HCT116 (cell line): ENCODE measurements around the gene IGSF21. TPM values are rescaled to one million over a fixed set of nuclear protein-coding genes. Genes with fewer than 3 reads are reported as not detected.

ENCODE experiments used
- ATAC-seq: fragments of 200-7000 bp; cut with Tn5 transposase; 2 replicates; pipeline ENCODE4 v1.9.1; 2020; ENCODE audit warnings: mild to moderate bottlenecking, moderate library complexity
- BruUV-seq: library from RNA; stranded (reverse); fragments of 400-500 nt; replicated peaks from 2 replicates; lab custom pipeline; 2021; lab: Mats Ljungman, UMichigan
- CTCF ChIA-PET: fragments of 300-600 bp; sonication (Branson Sonifier 250); formaldehyde crosslinking; loops from one replicate; lab custom pipeline; 2021; ENCODE audit warnings: antibody characterized with exemption; lab: Charles Lee
- POLR2A ChIA-PET: fragments of 300-600, 350-600 bp; sonication (Branson Sonifier 250); formaldehyde crosslinking; loops from one replicate; lab custom pipeline; 2021; ENCODE audit warnings: antibody characterized with exemption; lab: Charles Lee
- RAD21 ChIA-PET, 2 experiments: fragments of 300-600 bp; sonication (Branson Sonifier 250); formaldehyde crosslinking; loops; one replicate each; lab custom pipeline; 2023; ENCODE audit warnings: low total read pairs in 2 of 2; ENCODE audit not compliant: uncharacterized antibody in 2 of 2, unreplicated experiment in 2 of 2, low non-redundant PET in 1 of 2; lab: Charles Lee
- DNase-seq: peaks from one replicate; pipeline ENCODE4 v3.0.0-alpha.2; 2010; ENCODE audit warnings: low read depth, low spot score
- H2AFZ ChIP-seq: fragments of 200-600 bp; shearing (Covaris generic), sonication (generic); 2 replicates; pipeline ENCODE4 v1.6.1; 2017; ENCODE audit warnings: low read depth, mixed run types, mixed read lengths, antibody characterized with exemption, low read length; ENCODE audit not compliant: poor library complexity, severe bottlenecking
- H3K27ac ChIP-seq: 2 replicates; pipeline ENCODE4 v1.5.1; 2012; ENCODE audit warnings: low read depth, low read length
- H3K27me3 ChIP-seq: fragments of 200-600 bp; sonication (generic); 2 replicates; pipeline ENCODE4 v1.6.1; 2016; ENCODE audit warnings: mixed run types, low read length, mixed read lengths; ENCODE audit not compliant: insufficient read depth
- H3K36me3 ChIP-seq, 2 experiments: fragments of 200-500 bp in 1 of 2; fragments of 200-600 bp in 1 of 2; sonication (Bioruptor generic) in 1 of 2; sonication (generic) in 1 of 2; 2 replicates each; pipeline versions ENCODE4 v1.5.1 to v1.6.1; 2014 to 2016; ENCODE audit warnings: low read length in 2 of 2, inconsistent platforms in 1 of 2, mixed read lengths in 1 of 2, mixed run types in 1 of 2; ENCODE audit not compliant: insufficient read depth in 2 of 2, control insufficient read depth in 1 of 2
- H3K4me1 ChIP-seq, 2 experiments: fragments of 200-600 bp in 1 of 2; sonication (generic) in 1 of 2; 2 replicates each; pipeline versions ENCODE4 v1.5.1 to v1.6.1; 2012 to 2017; ENCODE audit warnings: low read length in 2 of 2, inconsistent platforms in 1 of 2, mild to moderate bottlenecking in 1 of 2, mixed read lengths in 1 of 2, mixed run types in 1 of 2, moderate library complexity in 1 of 2; ENCODE audit not compliant: insufficient read depth in 2 of 2, control insufficient read depth in 1 of 2
- H3K4me2 ChIP-seq: fragments of 200-600 bp; sonication (generic); 2 replicates; pipeline ENCODE4 v1.6.1; 2017; ENCODE audit warnings: mixed run types, low read length, mixed read lengths
- H3K4me3 ChIP-seq, 2 experiments: fragments of 200-600 bp in 1 of 2; sonication (generic) in 1 of 2; replicated peaks in 1 of 2; 2 replicates each; pipeline ENCODE4 v1.5.1; 2011 to 2016; ENCODE audit warnings: low read length in 2 of 2, control low read depth in 1 of 2, low read depth in 1 of 2, mild to moderate bottlenecking in 1 of 2, mixed read lengths in 1 of 2, mixed run types in 1 of 2
- H3K79me2 ChIP-seq: fragments of 200-600 bp; sonication (generic); 2 replicates; pipeline ENCODE4 v1.6.1; 2017; ENCODE audit warnings: mild to moderate bottlenecking, mixed run types, low read length, moderate library complexity, mixed read lengths; ENCODE audit not compliant: insufficient read depth
- H3K9ac ChIP-seq: fragments of 200-600 bp; sonication (generic); 2 replicates; pipeline ENCODE4 v1.6.1; 2016; ENCODE audit warnings: low read length, mixed read lengths
- H3K9me2 ChIP-seq: fragments of 200-600 bp; sonication (generic), shearing (Covaris generic); 2 replicates; pipeline ENCODE4 v1.6.1; 2017; ENCODE audit warnings: mixed run types, mild to moderate bottlenecking, moderate library complexity; ENCODE audit not compliant: insufficient read depth
- H3K9me3 ChIP-seq, 2 experiments: fragments of 200-500 bp in 1 of 2; fragments of 200-600 bp in 1 of 2; sonication (Bioruptor generic) in 1 of 2; sonication (generic) in 1 of 2; 2 replicates each; pipeline ENCODE4 v1.6.1; 2014 to 2017; ENCODE audit warnings: low read length in 2 of 2, mixed read lengths in 2 of 2, inconsistent platforms in 1 of 2, low read depth in 1 of 2, mild to moderate bottlenecking in 1 of 2, mixed run types in 1 of 2, moderate library complexity in 1 of 2; ENCODE audit not compliant: control insufficient read depth in 1 of 2, insufficient read depth in 1 of 2
- H4K20me1 ChIP-seq: fragments of 200-600 bp; sonication (generic), shearing (Covaris generic); 2 replicates; pipeline ENCODE4 v1.6.1; 2017; ENCODE audit warnings: mixed run types, mild to moderate bottlenecking, moderate library complexity; ENCODE audit not compliant: insufficient read depth
- CBX3 ChIP-seq: IDR thresholded peaks from 2 replicates; pipeline ENCODE4 v1.6.1; 2012; ENCODE audit warnings: low read depth
- CTCF ChIP-seq, 3 experiments: fragments of 200-600 bp in 1 of 3; sonication (generic) in 1 of 3; IDR thresholded peaks in 2 of 3; conservative IDR thresholded peaks in 1 of 3; 2 replicates each; pipeline ENCODE4 v1.5.1; 2012 to 2017; ENCODE audit warnings: low read depth in 2 of 3, low read length in 2 of 3, antibody characterized with exemption in 1 of 3, borderline replicate concordance in 1 of 3, control low read depth in 1 of 3, mild to moderate bottlenecking in 1 of 3, mixed read lengths in 1 of 3, mixed run types in 1 of 3, moderate library complexity in 1 of 3; ENCODE audit not compliant: insufficient read depth in 1 of 3
- ELF1 ChIP-seq: IDR thresholded peaks from 2 replicates; pipeline ENCODE4 v1.6.1; 2012; ENCODE audit warnings: low read depth, borderline replicate concordance
- EZH2 ChIP-seq: fragments of 200-600 bp; sonication (generic); IDR thresholded peaks from 2 replicates; pipeline ENCODE4 v1.6.1; 2017; ENCODE audit warnings: antibody characterized with exemption, mixed run types
- FOSL1 ChIP-seq: IDR thresholded peaks from 2 replicates; pipeline ENCODE4 v1.6.1; 2012; ENCODE audit warnings: low read depth
- RAD21 ChIP-seq: IDR thresholded peaks from 2 replicates; pipeline ENCODE4 v1.6.1; 2012; ENCODE audit warnings: low read depth, mild to moderate bottlenecking
- SIN3A ChIP-seq: IDR thresholded peaks from 2 replicates; pipeline ENCODE4 v1.6.1; 2012; ENCODE audit warnings: low read depth
- intact Hi-C: fragments of 100-400 bp; cut with micrococcal nuclease; formaldehyde crosslinking; loops from 2 replicates; pipeline ENCODE4 v1.10.0; 2022
- total RNA-seq: library from RNA; stranded (reverse); gene quantifications from one replicate; pipeline ENCODE4 v1.2.1, GENCODE V29; 2021; ENCODE audit not compliant: unreplicated experiment
- TF ChIP-seq, protein P1 (sequence below): IDR thresholded peaks from 2 replicates; pipeline ENCODE4 v1.6.1; 2012; ENCODE audit warnings: low read depth
- TF ChIP-seq, protein P2 (sequence below): IDR thresholded peaks from 2 replicates; pipeline ENCODE4 v1.6.1; 2012

IGSF21 gene
- total RNA-seq, 1 experiment from 2014 or later, result not detected

DNA sequence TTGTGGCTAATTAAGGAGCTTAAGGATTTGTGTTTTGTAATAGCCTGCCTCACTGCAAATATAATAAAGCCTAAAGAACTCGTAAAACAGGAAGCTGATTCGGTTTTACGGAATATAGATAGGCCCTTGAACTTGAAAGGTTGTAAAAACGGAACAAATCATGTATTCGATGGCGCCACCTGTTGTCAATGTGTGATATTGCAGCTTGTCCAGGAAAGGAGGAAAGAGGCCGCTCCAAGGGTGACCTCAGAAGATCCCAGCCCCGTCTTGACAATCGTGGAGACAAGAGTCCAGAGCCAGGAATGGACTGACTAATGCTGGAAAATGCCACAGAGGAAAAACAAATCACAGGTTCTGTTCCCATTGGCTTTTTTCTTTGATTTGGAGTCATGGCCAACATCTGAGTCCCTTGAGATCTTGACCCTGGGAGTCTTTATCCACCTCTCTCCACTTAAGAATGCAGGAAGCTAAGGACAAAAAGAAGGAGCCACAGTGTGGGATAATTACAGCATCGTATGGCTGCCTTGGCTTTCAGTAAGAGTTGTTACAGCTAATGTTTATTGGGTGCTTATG is 7.0 kb upstream of the IGSF21 start:
- ATAC-seq, result peak; percentile 84
- BruUV-seq, result no TSS peak
- Histone ChIP-seq H3K4me2 (no peak overlapping the region), H3K27me3 (peaks cover 20% of the 10 kb centered on the region), H3K27ac (no peak overlapping the region), H3K79me2 (no peaks in the 10 kb centered on the region), H3K36me3 (no peaks in the 10 kb centered on the region), H3K9me3 (no peaks in the 10 kb centered on the region), H4K20me1 (no peaks in the 10 kb centered on the region), H3K4me1 (0 out of 4 replicates have a peak, but pooled peaks cover 0 to 2% of the 10 kb centered on the region in 2 experiments), H3K9ac (no peak overlapping the region), H2AFZ (no peak overlapping the region), H3K4me3 (no peak overlapping the region), H3K9me2 (no peaks in the 10 kb centered on the region)
- ChIA-PET CTCF (interaction anchor here (0.6 to 2.5 kb wide), 9 partner anchors 10 to 475 kb away, joined by 3 to 23 read pairs (median 3); no protein-coding TSS in a partner anchor), RAD21 (interaction anchor here in 1 of 2 experiments (0.8 to 1.5 kb wide), 4 partner anchors 99 to 181 kb away, joined by 3 to 4 read pairs (median 3); no protein-coding TSS in a partner anchor), POLR2A (no interaction called here)
- TF ChIP-seq FOSL1 (no peak), CTCF (IDR thresholded peaks at IDR 0.05 in 2 of 3, conservative IDR thresholded peaks at IDR 0.05 in 1 of 3; ENCODE audit: borderline replicate concordance in 1 of 3, insufficient read depth in 1 of 3, low read depth in 2 of 3, low read length in 2 of 3) (peak; percentile 65 to 77 (median 76)), CBX3 (0 out of 2 replicates have a peak, but pooled peaks have one; percentile 17), ELF1 (no peak), SIN3A (no peak), RAD21 (peak; percentile 72), EZH2 (no peak)
- TF ChIP-seq, protein P1, sequence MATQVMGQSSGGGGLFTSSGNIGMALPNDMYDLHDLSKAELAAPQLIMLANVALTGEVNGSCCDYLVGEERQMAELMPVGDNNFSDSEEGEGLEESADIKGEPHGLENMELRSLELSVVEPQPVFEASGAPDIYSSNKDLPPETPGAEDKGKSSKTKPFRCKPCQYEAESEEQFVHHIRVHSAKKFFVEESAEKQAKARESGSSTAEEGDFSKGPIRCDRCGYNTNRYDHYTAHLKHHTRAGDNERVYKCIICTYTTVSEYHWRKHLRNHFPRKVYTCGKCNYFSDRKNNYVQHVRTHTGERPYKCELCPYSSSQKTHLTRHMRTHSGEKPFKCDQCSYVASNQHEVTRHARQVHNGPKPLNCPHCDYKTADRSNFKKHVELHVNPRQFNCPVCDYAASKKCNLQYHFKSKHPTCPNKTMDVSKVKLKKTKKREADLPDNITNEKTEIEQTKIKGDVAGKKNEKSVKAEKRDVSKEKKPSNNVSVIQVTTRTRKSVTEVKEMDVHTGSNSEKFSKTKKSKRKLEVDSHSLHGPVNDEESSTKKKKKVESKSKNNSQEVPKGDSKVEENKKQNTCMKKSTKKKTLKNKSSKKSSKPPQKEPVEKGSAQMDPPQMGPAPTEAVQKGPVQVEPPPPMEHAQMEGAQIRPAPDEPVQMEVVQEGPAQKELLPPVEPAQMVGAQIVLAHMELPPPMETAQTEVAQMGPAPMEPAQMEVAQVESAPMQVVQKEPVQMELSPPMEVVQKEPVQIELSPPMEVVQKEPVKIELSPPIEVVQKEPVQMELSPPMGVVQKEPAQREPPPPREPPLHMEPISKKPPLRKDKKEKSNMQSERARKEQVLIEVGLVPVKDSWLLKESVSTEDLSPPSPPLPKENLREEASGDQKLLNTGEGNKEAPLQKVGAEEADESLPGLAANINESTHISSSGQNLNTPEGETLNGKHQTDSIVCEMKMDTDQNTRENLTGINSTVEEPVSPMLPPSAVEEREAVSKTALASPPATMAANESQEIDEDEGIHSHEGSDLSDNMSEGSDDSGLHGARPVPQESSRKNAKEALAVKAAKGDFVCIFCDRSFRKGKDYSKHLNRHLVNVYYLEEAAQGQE, result no peak
- TF ChIP-seq, protein P2, sequence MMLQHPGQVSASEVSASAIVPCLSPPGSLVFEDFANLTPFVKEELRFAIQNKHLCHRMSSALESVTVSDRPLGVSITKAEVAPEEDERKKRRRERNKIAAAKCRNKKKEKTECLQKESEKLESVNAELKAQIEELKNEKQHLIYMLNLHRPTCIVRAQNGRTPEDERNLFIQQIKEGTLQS, result no peak
- DNase-seq, result peak; percentile 50
- intact Hi-C loops, result loop anchor here (1.0 to 2.0 kb wide), 2 partner anchors 180 to 440 kb away; no protein-coding TSS in a partner anchor
